Neural progenitor cell (in vitro differentiated cells): Measurements from ENCODE around the gene FAM43A. TPM values are rescaled to one million over a fixed set of nuclear protein-coding genes. Genes with fewer than 3 reads are reported as not detected.

Source experiments
- DNase-seq: peaks from one replicate; pipeline ENCODE4 v3.0.0-alpha.2; 2016; ENCODE audit warnings: low spot score
- H2AFZ ChIP-seq: fragments of 200-600 bp; sonication (generic); replicated peaks from 2 replicates; pipeline ENCODE4 v1.6.1; 2016; ENCODE audit warnings: antibody characterized with exemption
- H3F3A ChIP-seq: fragments of 200-600 bp; sonication (generic); 2 replicates; pipeline ENCODE4 v1.6.1; 2016; ENCODE audit warnings: antibody characterized with exemption, low read depth
- H3K27ac ChIP-seq: fragments of 200-600 bp; sonication (generic); 2 replicates; pipeline ENCODE4 v1.5.1; 2016; ENCODE audit warnings: mild to moderate bottlenecking
- H3K27me3 ChIP-seq: fragments of 200-600 bp; sonication (generic); 2 replicates; pipeline ENCODE4 v1.6.1; 2016; ENCODE audit warnings: mild to moderate bottlenecking, moderate library complexity
- H3K36me3 ChIP-seq: fragments of 200-600 bp; sonication (generic); 2 replicates; pipeline ENCODE4 v1.5.1; 2016
- H3K4me1 ChIP-seq: fragments of 200-600 bp; sonication (generic); 2 replicates; pipeline ENCODE4 v1.6.1; 2016; ENCODE audit warnings: mixed run types
- H3K4me2 ChIP-seq: fragments of 200-600 bp; sonication (generic); 2 replicates; pipeline ENCODE4 v1.6.1; 2016
- H3K4me3 ChIP-seq: fragments of 200-600 bp; sonication (generic); 2 replicates; pipeline ENCODE4 v1.5.1; 2016
- H3K79me2 ChIP-seq: fragments of 200-600 bp; sonication (generic); 2 replicates; pipeline ENCODE4 v1.6.1; 2016; ENCODE audit warnings: low read depth
- H3K9ac ChIP-seq: fragments of 200-600 bp; sonication (generic); 2 replicates; pipeline ENCODE4 v1.6.1; 2016
- H3K9me3 ChIP-seq: fragments of 200-600 bp; sonication (generic); 2 replicates; pipeline ENCODE4 v1.5.1; 2016; ENCODE audit warnings: low read depth
- H4K20me1 ChIP-seq: fragments of 200-600 bp; sonication (generic); 2 replicates; pipeline ENCODE4 v1.6.1; 2016; ENCODE audit warnings: low read depth
- H3K27ac Mint-ChIP-seq: 3 replicates; pipeline ENCODE4 v1.8.0; 2021; ENCODE audit warnings: mixed read lengths
- H3K27me3 Mint-ChIP-seq: 2 replicates; pipeline ENCODE4 v1.8.0; 2022; ENCODE audit warnings: low read depth, mild to moderate bottlenecking, inconsistent platforms, moderate library complexity, mixed read lengths; ENCODE audit not compliant: insufficient read depth
- H3K36me3 Mint-ChIP-seq: 3 replicates; pipeline ENCODE4 v1.8.0; 2021; ENCODE audit warnings: mixed read lengths
- H3K4me1 Mint-ChIP-seq: 3 replicates; pipeline ENCODE4 v1.8.0; 2021; ENCODE audit warnings: mixed read lengths
- H3K4me3 Mint-ChIP-seq: 3 replicates; pipeline ENCODE4 v1.8.0; 2021; ENCODE audit warnings: mild to moderate bottlenecking, moderate library complexity, mixed read lengths
- H3K9me3 Mint-ChIP-seq: 3 replicates; pipeline ENCODE4 v1.8.0; 2020; ENCODE audit warnings: mixed read lengths
- EZH2 ChIP-seq: fragments of 200-600 bp; sonication (generic); IDR thresholded peaks from 2 replicates; pipeline ENCODE4 v1.6.1; 2017; ENCODE audit warnings: antibody characterized with exemption, mild to moderate bottlenecking, moderate library complexity
- EZH2phosphoT487 ChIP-seq: fragments of 200-600 bp; sonication (generic); IDR thresholded peaks from 2 replicates; pipeline ENCODE4 v1.6.1; 2017; ENCODE audit warnings: antibody characterized with exemption
- total RNA-seq: library from RNA; depleted of rRNA; stranded (reverse); fragments of >200 nt; gene quantifications from 2 replicates; pipeline ENCODE4 v1.2.3, GENCODE V29; 2015; ENCODE audit warnings: low replicate concordance
- TF ChIP-seq, protein P1 (sequence below): fragments of 200-600 bp; sonication (generic); IDR thresholded peaks from 2 replicates; pipeline ENCODE4 v1.5.1; 2017; ENCODE audit warnings: antibody characterized with exemption, mild to moderate bottlenecking

The FAM43A gene
- total RNA-seq, 1 donor from 2014 or later: 0.80 TPM

DNA sequence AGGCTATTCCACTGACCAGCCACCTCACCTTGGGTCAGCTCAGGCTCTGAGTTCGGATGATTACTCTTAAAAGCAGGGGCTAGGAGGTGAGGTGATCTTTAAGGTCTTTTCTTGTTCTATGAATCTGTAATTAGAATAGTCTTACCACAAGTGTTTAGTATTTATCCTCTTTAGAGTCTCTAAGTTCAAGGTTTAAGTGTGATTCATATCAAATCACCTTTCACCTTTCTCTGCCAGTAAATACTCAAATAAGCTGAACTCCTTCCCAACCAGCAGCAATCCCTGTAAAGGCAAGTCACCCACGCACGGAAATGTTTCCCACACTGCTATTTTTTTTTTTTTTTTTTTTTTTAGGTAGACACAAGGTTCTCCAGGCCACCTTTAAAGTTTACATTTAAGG lies 37.9 kb upstream of the FAM43A start:
- Histone ChIP-seq H3K79me2 (no peaks in the 10 kb centered on the region), H3K27me3 (no peaks in the 10 kb centered on the region), H3K36me3 (peaks cover 6% of the 10 kb centered on the region), H3K4me1 (no peaks in the 10 kb centered on the region), H3K9me3 (no peaks in the 10 kb centered on the region), H3K27ac (no peak overlapping the region), H3K4me3 (no peak overlapping the region), H2AFZ (no peak overlapping the region), H3F3A (no peaks in the 10 kb centered on the region), H4K20me1 (no peaks in the 10 kb centered on the region), H3K4me2 (no peak overlapping the region), H3K9ac (no peak overlapping the region)
- H3K27ac Mint-ChIP-seq: no peak overlapping the region
- no peak for TF ChIP-seq EZH2phosphoT487
- no peak for TF ChIP-seq EZH2
- TF ChIP-seq, protein P1, sequence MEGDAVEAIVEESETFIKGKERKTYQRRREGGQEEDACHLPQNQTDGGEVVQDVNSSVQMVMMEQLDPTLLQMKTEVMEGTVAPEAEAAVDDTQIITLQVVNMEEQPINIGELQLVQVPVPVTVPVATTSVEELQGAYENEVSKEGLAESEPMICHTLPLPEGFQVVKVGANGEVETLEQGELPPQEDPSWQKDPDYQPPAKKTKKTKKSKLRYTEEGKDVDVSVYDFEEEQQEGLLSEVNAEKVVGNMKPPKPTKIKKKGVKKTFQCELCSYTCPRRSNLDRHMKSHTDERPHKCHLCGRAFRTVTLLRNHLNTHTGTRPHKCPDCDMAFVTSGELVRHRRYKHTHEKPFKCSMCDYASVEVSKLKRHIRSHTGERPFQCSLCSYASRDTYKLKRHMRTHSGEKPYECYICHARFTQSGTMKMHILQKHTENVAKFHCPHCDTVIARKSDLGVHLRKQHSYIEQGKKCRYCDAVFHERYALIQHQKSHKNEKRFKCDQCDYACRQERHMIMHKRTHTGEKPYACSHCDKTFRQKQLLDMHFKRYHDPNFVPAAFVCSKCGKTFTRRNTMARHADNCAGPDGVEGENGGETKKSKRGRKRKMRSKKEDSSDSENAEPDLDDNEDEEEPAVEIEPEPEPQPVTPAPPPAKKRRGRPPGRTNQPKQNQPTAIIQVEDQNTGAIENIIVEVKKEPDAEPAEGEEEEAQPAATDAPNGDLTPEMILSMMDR: no peak
- H3K4me3 Mint-ChIP-seq: no peak overlapping the region
- H3K9me3 Mint-ChIP-seq: no peaks in the 10 kb centered on the region
- H3K36me3 Mint-ChIP-seq: peaks cover 25% of the 10 kb centered on the region
- H3K27me3 Mint-ChIP-seq: no peaks in the 10 kb centered on the region
- DNase-seq: no peak
- no peaks in the 10 kb centered on the region for H3K4me1 Mint-ChIP-seq

DNA sequence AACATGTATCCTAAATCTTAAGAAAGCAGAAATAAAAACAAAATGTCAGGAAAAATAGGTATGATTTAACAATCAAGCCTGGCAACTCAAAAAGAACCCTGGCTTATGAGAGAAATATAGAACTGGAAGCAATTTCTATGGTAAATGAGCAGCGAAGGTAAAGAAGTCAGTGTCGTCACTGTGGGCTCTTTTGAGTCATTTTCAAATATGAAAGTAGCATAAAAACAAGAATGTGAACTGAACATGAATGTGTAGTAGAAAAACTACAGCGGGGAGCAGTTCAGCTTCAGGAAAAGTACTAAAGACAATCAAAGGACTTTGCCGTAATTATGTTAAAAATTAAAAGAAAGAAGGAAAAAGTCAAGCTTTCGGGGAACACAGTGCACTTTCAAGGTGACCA lies 31.2 kb upstream of the FAM43A start:
- Histone ChIP-seq H3K4me2 (no peak overlapping the region), H3K27me3 (no peaks in the 10 kb centered on the region)

DNA sequence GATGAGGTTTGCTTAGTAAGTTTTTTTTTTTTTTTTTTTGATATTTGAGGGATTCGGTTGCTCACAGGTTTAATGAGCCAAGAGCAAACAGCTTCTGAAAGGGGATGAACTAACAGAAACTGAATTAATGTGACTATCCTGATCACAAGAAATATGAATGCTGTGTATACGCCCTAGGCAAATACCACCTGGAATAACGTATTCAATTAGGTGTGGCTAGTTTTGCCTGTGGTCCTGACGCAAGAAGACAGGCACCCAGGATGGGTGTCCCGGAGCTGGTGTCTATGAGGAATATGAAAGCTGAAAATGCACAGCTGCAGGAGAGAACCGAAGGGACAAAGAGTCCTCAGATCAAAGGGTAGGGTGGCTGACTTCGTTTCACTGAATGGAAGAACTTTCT lies 28.2 kb upstream of the FAM43A start:
- Histone ChIP-seq H2AFZ (no peak overlapping the region), H3K9ac (no peak overlapping the region), H3K4me3 (no peak overlapping the region), H3K79me2 (peaks cover 3% of the 10 kb centered on the region), H3K27ac (no peak overlapping the region), H3K4me2 (no peak overlapping the region), H3F3A (no peaks in the 10 kb centered on the region), H3K9me3 (no peaks in the 10 kb centered on the region), H3K27me3 (no peaks in the 10 kb centered on the region), H4K20me1 (no peaks in the 10 kb centered on the region), H3K36me3 (peaks cover 8% of the 10 kb centered on the region), H3K4me1 (no peaks in the 10 kb centered on the region)
- no peak for DNase-seq
- Mint-ChIP-seq H3K27ac (no peak overlapping the region), H3K27me3 (no peaks in the 10 kb centered on the region), H3K36me3 (peaks cover 30% of the 10 kb centered on the region), H3K9me3 (no peaks in the 10 kb centered on the region), H3K4me1 (no peaks in the 10 kb centered on the region), H3K4me3 (no peak overlapping the region)
- TF ChIP-seq EZH2phosphoT487 (no peak), EZH2 (no peak)
- TF ChIP-seq, protein P1: no peak

More for the DNA sequence above, 31.2 kb upstream of the FAM43A start:
- Histone ChIP-seq H3K4me3 (no peak overlapping the region), H3K79me2 (peaks cover 3% of the 10 kb centered on the region), H3K9ac (no peak overlapping the region), H2AFZ (no peak overlapping the region), H3F3A (no peaks in the 10 kb centered on the region), H3K9me3 (no peaks in the 10 kb centered on the region), H3K4me1 (no peaks in the 10 kb centered on the region), H3K27ac (no peak overlapping the region), H4K20me1 (no peaks in the 10 kb centered on the region), H3K36me3 (peaks cover 11% of the 10 kb centered on the region)
- DNase-seq: no peak
- H3K4me3 Mint-ChIP-seq: no peak overlapping the region
- H3K27me3 Mint-ChIP-seq: no peaks in the 10 kb centered on the region
- no peaks in the 10 kb centered on the region for H3K9me3 Mint-ChIP-seq
- H3K27ac Mint-ChIP-seq: no peak overlapping the region
- peaks cover 32% of the 10 kb centered on the region for H3K36me3 Mint-ChIP-seq
- H3K4me1 Mint-ChIP-seq: no peaks in the 10 kb centered on the region
- TF ChIP-seq EZH2: no peak
- no peak for TF ChIP-seq EZH2phosphoT487
- TF ChIP-seq, protein P1: no peak
